ENCODE data around the gene ASB11.

ASB11 gene

DNA sequence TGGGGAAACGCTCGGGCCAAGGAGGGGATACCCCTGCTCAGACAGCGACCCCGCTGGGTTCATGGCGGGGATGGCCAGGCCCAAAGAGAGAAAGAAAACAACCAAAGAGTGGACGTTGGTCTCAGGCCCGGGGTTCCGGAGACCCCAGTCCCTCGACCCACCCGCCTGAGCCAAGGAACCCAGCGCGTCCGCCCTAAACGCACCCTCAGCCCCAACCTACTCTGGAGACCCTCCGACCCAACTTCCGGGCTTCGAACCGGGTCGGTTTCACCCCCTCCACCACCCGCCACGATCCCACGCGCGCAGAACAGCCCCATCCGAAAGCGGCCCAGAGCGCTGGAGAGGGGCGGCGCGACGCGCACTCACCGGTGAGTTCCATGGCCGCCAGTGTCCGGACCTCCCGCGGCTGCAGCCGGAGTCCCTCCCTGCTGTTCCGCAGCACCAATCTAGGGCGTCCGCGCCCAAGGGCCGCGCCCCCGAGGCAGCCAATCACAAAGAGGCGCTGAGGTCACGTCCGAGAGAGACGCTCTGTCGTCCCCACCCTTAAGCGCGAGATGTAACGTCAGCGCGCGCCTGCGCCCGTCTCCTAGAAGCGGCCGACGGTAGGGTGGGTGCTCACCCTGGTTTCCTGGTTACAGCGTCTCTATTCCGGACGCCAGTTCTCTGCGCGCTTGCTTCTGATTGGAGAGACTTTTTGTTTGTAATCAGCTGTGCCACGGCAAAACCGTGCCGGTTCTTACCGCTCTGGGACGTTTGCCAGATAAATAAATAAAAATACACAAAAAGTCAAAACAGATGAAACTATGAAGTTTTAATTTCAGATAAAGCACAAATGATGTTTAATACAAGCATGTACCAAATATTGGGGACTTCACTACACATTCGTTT is 19.9 kb upstream of the ASB11 start, which contains the start of gene PIGA:
Gene PIGA (minus strand): TSS at position 389 of the 888 bp plus-strand sequence. CDS start 3,593 bp downstream, outside the sequence.
- WGBS, 2 experiments (ENCODE audit: insufficient coverage in 2 of 2): 0 to 1% methylated on average over 21 to 28 of the region's 72 CpGs
- no peaks in the 10 kb centered on the region for H3K9me3 ChIP-seq (ENCODE audit: control insufficient read depth, low read length)
- H3K27ac ChIP-seq (ENCODE audit: low read depth, low read length, severe bottlenecking): peak within 1 kb of the TSS; percentile 72

GRCh38 chrX:15334561-15334960 is 19.1 kb upstream of the ASB11 start:
- Histone ChIP-seq H3K9me3 (ENCODE audit: control insufficient read depth, low read length) (no peaks in the 10 kb centered on the region), H3K4me1 (ENCODE audit: control insufficient read depth, insufficient read depth, low read length, poor library complexity, severe bottlenecking) (no peaks in the 10 kb centered on the region), H3K36me3 (ENCODE audit: control insufficient read depth, insufficient read depth, low read length) (peaks cover 15% of the 10 kb centered on the region), H3K27ac (ENCODE audit: low read depth, low read length, severe bottlenecking) (no peak overlapping the region), H3K4me3 (ENCODE audit: extremely low read depth, insufficient read depth, low read length, poor library complexity, severe bottlenecking) (peak overlapping the region; percentile 58)
- 0 to 6% methylated on average over 1 to 3 of the region's 7 CpGs for WGBS, 2 experiments (ENCODE audit: insufficient coverage in 2 of 2)

More for the DNA sequence above, 19.9 kb upstream of the ASB11 start, which contains the start of gene PIGA:
- peaks cover 15% of the 10 kb centered on the region for H3K36me3 ChIP-seq (ENCODE audit: control insufficient read depth, insufficient read depth, low read length)
- no peaks in the 10 kb centered on the region for H3K4me1 ChIP-seq (ENCODE audit: control insufficient read depth, insufficient read depth, low read length, poor library complexity, severe bottlenecking)
- H3K4me3 ChIP-seq (ENCODE audit: extremely low read depth, insufficient read depth, low read length, poor library complexity, severe bottlenecking): peak within 1 kb of the TSS; percentile 58

DNA sequence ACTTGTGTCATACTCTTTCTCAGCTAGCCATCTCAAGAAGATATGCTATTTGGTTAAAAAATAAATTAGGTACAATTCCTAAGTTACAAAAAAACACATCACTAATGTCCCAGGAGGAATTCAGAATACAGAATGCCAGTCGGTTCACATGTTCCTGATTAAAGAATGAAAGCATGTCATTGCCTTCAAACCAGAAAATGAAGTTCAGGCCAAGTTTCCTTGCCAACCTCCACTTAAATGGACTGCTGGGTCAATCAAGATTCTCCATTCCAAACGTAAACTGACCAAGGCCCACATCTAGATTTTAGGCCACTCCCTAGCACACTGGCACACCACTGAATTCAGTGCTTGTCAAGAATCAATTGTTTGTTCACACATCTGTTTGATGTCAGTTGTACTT is 13.4 kb upstream of the ASB11 start:
- no peaks in the 10 kb centered on the region for H3K9me3 ChIP-seq (ENCODE audit: control insufficient read depth, low read length)
- no peaks in the 10 kb centered on the region for H3K4me1 ChIP-seq (ENCODE audit: control insufficient read depth, insufficient read depth, low read length, poor library complexity, severe bottlenecking)
- H3K27ac ChIP-seq (ENCODE audit: low read depth, low read length, severe bottlenecking): no peak overlapping the region
- WGBS, 2 experiments (ENCODE audit: insufficient coverage in 2 of 2): 100% methylated on average over 1 to 2 of the region's 2 CpGs
- H3K4me3 ChIP-seq (ENCODE audit: extremely low read depth, insufficient read depth, low read length, poor library complexity, severe bottlenecking): no peak overlapping the region
- H3K36me3 ChIP-seq (ENCODE audit: control insufficient read depth, insufficient read depth, low read length): peaks cover 33% of the 10 kb centered on the region

DNA sequence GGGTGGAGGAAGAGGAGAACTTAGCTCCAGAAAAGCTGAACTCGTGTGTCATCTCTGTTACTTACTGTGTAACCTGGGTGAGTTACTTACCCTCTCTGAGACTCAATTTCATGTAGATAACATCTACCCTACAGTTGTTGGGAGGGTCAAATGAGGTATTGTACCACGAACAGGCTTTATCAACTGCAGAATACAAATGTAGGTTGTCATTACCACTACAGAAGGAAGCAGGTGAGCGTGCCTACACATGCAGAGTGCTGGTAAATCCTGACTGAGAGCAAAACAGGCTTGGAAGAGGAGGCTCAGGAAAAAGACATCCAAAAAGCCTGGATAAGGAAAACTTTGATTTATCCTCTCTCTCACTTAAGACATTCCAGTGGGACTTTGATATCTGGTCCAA is 12.7 kb upstream of the ASB11 start:
- Histone ChIP-seq H3K4me3 (ENCODE audit: extremely low read depth, insufficient read depth, low read length, poor library complexity, severe bottlenecking) (no peak overlapping the region), H3K9me3 (ENCODE audit: control insufficient read depth, low read length) (no peaks in the 10 kb centered on the region), H3K4me1 (ENCODE audit: control insufficient read depth, insufficient read depth, low read length, poor library complexity, severe bottlenecking) (no peaks in the 10 kb centered on the region), H3K27ac (ENCODE audit: low read depth, low read length, severe bottlenecking) (no peak overlapping the region), H3K36me3 (ENCODE audit: control insufficient read depth, insufficient read depth, low read length) (peaks cover 38% of the 10 kb centered on the region)
- no CpG with 5 or more reads among the region's 3 CpGs for WGBS, 2 experiments (ENCODE audit: insufficient coverage in 2 of 2)

GRCh38 chrX:15322472-15322871 is 7.0 kb upstream of the ASB11 start:
- no peak overlapping the region for H3K4me3 ChIP-seq (ENCODE audit: extremely low read depth, insufficient read depth, low read length, poor library complexity, severe bottlenecking)
- H3K36me3 ChIP-seq (ENCODE audit: control insufficient read depth, insufficient read depth, low read length): peaks cover 39% of the 10 kb centered on the region
- 100% methylated on average over 1 of the region's 5 CpGs; no CpG with 5 or more reads in 1 of the 2 experiments for WGBS, 2 experiments (ENCODE audit: insufficient coverage in 2 of 2)
- no peaks in the 10 kb centered on the region for H3K4me1 ChIP-seq (ENCODE audit: control insufficient read depth, insufficient read depth, low read length, poor library complexity, severe bottlenecking)
- H3K27ac ChIP-seq (ENCODE audit: low read depth, low read length, severe bottlenecking): no peak overlapping the region
- H3K9me3 ChIP-seq (ENCODE audit: control insufficient read depth, low read length): no peaks in the 10 kb centered on the region

GRCh38 chrX:15322072-15322471 is 6.6 kb upstream of the ASB11 start:
- no peak overlapping the region for H3K4me3 ChIP-seq (ENCODE audit: extremely low read depth, insufficient read depth, low read length, poor library complexity, severe bottlenecking)
- H3K9me3 ChIP-seq (ENCODE audit: control insufficient read depth, low read length): no peaks in the 10 kb centered on the region
- WGBS, 2 experiments (ENCODE audit: insufficient coverage in 2 of 2): no CpG with 5 or more reads among the region's 3 CpGs
- H3K36me3 ChIP-seq (ENCODE audit: control insufficient read depth, insufficient read depth, low read length): peaks cover 39% of the 10 kb centered on the region
- H3K27ac ChIP-seq (ENCODE audit: low read depth, low read length, severe bottlenecking): no peak overlapping the region
- no peaks in the 10 kb centered on the region for H3K4me1 ChIP-seq (ENCODE audit: control insufficient read depth, insufficient read depth, low read length, poor library complexity, severe bottlenecking)

DNA sequence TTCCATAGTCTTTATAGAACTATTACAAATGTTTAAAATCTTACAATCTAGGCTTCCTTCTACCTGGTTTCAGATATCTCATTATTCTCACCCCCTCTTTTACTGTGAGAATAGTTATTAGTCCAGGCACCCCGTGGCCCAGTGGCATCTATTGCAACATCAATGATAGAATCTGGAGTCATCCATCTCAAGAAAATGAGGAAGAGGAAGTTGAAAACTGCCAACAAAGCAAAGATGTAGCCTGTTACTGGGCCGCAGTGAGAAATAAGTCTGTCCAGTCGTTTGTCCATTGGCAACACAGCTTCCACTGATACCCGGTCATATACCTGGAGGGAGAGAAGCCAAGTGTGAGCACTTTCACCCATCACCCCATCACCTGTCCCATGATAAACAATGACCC is 6.0 kb upstream of the ASB11 start:
- Histone ChIP-seq H3K9me3 (ENCODE audit: control insufficient read depth, low read length) (no peaks in the 10 kb centered on the region), H3K27ac (ENCODE audit: low read depth, low read length, severe bottlenecking) (no peak overlapping the region), H3K36me3 (ENCODE audit: control insufficient read depth, insufficient read depth, low read length) (peaks cover 39% of the 10 kb centered on the region), H3K4me1 (ENCODE audit: control insufficient read depth, insufficient read depth, low read length, poor library complexity, severe bottlenecking) (no peaks in the 10 kb centered on the region), H3K4me3 (ENCODE audit: extremely low read depth, insufficient read depth, low read length, poor library complexity, severe bottlenecking) (no peak overlapping the region)
- WGBS, 2 experiments (ENCODE audit: insufficient coverage in 2 of 2): 100% methylated on average over 1 of the region's 4 CpGs; no CpG with 5 or more reads in 1 of the 2 experiments

GRCh38 chrX:15320297-15320696 is 4.9 kb upstream of the ASB11 start:
- peaks cover 36% of the 10 kb centered on the region for H3K36me3 ChIP-seq (ENCODE audit: control insufficient read depth, insufficient read depth, low read length)
- WGBS, 2 experiments (ENCODE audit: insufficient coverage in 2 of 2): 100% methylated on average over 2 of the region's 4 CpGs; no CpG with 5 or more reads in 1 of the 2 experiments
- H3K27ac ChIP-seq (ENCODE audit: low read depth, low read length, severe bottlenecking): no peak overlapping the region
- no peak overlapping the region for H3K4me3 ChIP-seq (ENCODE audit: extremely low read depth, insufficient read depth, low read length, poor library complexity, severe bottlenecking)
- H3K4me1 ChIP-seq (ENCODE audit: control insufficient read depth, insufficient read depth, low read length, poor library complexity, severe bottlenecking): no peaks in the 10 kb centered on the region
- no peaks in the 10 kb centered on the region for H3K9me3 ChIP-seq (ENCODE audit: control insufficient read depth, low read length)

GRCh38 chrX:15319075-15319474 is 3.6 kb upstream of the ASB11 start:
- Histone ChIP-seq H3K4me1 (ENCODE audit: control insufficient read depth, insufficient read depth, low read length, poor library complexity, severe bottlenecking) (no peaks in the 10 kb centered on the region), H3K36me3 (ENCODE audit: control insufficient read depth, insufficient read depth, low read length) (peaks cover 26% of the 10 kb centered on the region), H3K9me3 (ENCODE audit: control insufficient read depth, low read length) (no peaks in the 10 kb centered on the region), H3K27ac (ENCODE audit: low read depth, low read length, severe bottlenecking) (no peak overlapping the region), H3K4me3 (ENCODE audit: extremely low read depth, insufficient read depth, low read length, poor library complexity, severe bottlenecking) (no peak overlapping the region)
- WGBS, 2 experiments (ENCODE audit: insufficient coverage in 2 of 2): no CpG with 5 or more reads among the region's 4 CpGs

DNA sequence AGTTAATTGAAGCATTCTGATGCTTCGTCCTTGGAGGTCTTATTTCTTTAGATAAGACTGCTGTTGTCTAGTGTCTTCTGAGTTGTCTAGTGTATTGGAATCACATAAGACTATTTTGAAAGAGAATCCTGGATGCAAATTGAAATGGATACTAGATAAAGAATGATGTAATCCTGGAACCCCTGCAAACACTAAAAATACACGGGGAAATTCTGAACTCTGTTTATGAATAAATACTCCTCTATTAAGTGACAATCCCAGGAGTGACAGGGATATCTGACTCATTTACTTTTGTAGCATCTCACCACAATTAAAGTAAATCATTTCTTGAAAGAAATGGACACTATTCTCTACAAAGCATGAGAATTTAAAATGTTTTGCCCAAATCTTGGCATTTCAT is 968 bp downstream of the ASB11 start:
- Histone ChIP-seq H3K36me3 (ENCODE audit: control insufficient read depth, insufficient read depth, low read length) (peaks cover 4% of the 10 kb centered on the region), H3K4me1 (ENCODE audit: control insufficient read depth, insufficient read depth, low read length, poor library complexity, severe bottlenecking) (no peaks in the 10 kb centered on the region), H3K27ac (ENCODE audit: low read depth, low read length, severe bottlenecking) (no peak overlapping the region), H3K4me3 (ENCODE audit: extremely low read depth, insufficient read depth, low read length, poor library complexity, severe bottlenecking) (no peak overlapping the region), H3K9me3 (ENCODE audit: control insufficient read depth, low read length) (no peaks in the 10 kb centered on the region)
- WGBS, 2 experiments (ENCODE audit: insufficient coverage in 2 of 2): no CpG with 5 or more reads among the region's 2 CpGs

DNA sequence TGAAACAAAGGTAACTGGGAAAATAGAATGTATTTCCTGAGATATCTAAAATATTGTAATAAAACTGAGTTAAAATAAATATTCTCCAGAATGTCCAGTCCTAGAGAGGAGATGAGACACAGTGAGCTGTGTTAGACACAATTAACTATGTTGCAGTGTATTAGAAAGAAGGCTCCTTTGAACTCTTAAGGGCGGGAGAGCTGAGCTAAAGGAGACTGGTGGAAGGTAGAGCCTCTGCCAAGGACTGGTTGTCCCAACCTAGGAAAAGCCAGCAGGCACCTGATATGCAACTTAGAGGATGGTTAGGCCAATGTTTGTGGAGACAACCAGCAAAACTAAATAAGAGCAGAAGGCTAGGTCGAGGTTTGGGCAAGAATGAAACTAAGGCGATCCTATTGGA is 4.3 kb downstream of the ASB11 start:
- Histone ChIP-seq H3K36me3 (ENCODE audit: control insufficient read depth, insufficient read depth, low read length) (no peaks in the 10 kb centered on the region), H3K9me3 (ENCODE audit: control insufficient read depth, low read length) (no peaks in the 10 kb centered on the region), H3K4me3 (ENCODE audit: extremely low read depth, insufficient read depth, low read length, poor library complexity, severe bottlenecking) (no peak overlapping the region), H3K4me1 (ENCODE audit: control insufficient read depth, insufficient read depth, low read length, poor library complexity, severe bottlenecking) (no peaks in the 10 kb centered on the region), H3K27ac (ENCODE audit: low read depth, low read length, severe bottlenecking) (no peak overlapping the region)
- WGBS, 2 experiments (ENCODE audit: insufficient coverage in 2 of 2): 73 to 75% methylated on average over 2 to 3 of the region's 3 CpGs
